Stimulated activated CD8-positive, alpha-beta memory T cell treated with anti-CD3 and anti-CD28 coated beads, Interleukin-2, amount 100 ng/mL, for 1 hour (primary cell): ENCODE measurements around the gene ENOX2.
"Not testable (repeated sequence)": the region's sequence is repeated elsewhere in the genome, so short reads cannot be mapped to it uniquely, and the experiment has no call there.

ENCODE experiments used
- DNase-seq, 2 donors: peaks; one replicate each; pipeline ENCODE4 v3.0.0-alpha.2; 2020; ENCODE audit warnings: low read depth in 2 of 2

The ENOX2 gene

GRCh38 chrX:130828641-130829040 lies 74.4 kb downstream of the ENOX2 start:
- DNase-seq, result no peak

- DNase-seq, result no peak
These were observed 75.4 kb downstream of the ENOX2 start for GRCh38 chrX:130827648-130828047.

GRCh38 chrX:130826249-130826648 lies 76.8 kb downstream of the ENOX2 start:
- DNase-seq, result no peak

- DNase-seq, result no peak
These were observed 77.5 kb downstream of the ENOX2 start for GRCh38 chrX:130825525-130825924.

GRCh38 chrX:130819367-130819766 lies 83.6 kb downstream of the ENOX2 start:
- not testable (repeated sequence) for DNase-seq

- not testable (repeated sequence) for DNase-seq
These were observed 89.1 kb downstream of the ENOX2 start for GRCh38 chrX:130813932-130814331.

GRCh38 chrX:130810561-130810960 lies 92.4 kb downstream of the ENOX2 start:
- no peak for DNase-seq

- DNase-seq, result no peak
These were observed 97.1 kb downstream of the ENOX2 start for GRCh38 chrX:130805903-130806302.

- DNase-seq, result no peak
These were observed 99.5 kb downstream of the ENOX2 start for GRCh38 chrX:130803537-130803936.

- DNase-seq, result no peak
These were observed 101.1 kb downstream of the ENOX2 start for GRCh38 chrX:130801901-130802300.

- no peak for DNase-seq
These were observed 103.6 kb downstream of the ENOX2 start for GRCh38 chrX:130799393-130799792.

- no peak for DNase-seq
These were observed 109.0 kb downstream of the ENOX2 start for GRCh38 chrX:130793975-130794374.

GRCh38 chrX:130791870-130792269 lies 111.1 kb downstream of the ENOX2 start:
- not testable (repeated sequence) for DNase-seq

- no peak for DNase-seq
These were observed 113.2 kb downstream of the ENOX2 start for GRCh38 chrX:130789793-130790192.

GRCh38 chrX:130788786-130789581 lies 114.0 kb downstream of the ENOX2 start:
- no peak for DNase-seq

- DNase-seq, result no peak
These were observed 117.0 kb downstream of the ENOX2 start for GRCh38 chrX:130786030-130786429.

- no peak for DNase-seq
These were observed 124.2 kb downstream of the ENOX2 start for GRCh38 chrX:130778773-130779172.

GRCh38 chrX:130775849-130776248 lies 127.2 kb downstream of the ENOX2 start:
- DNase-seq, result no peak

GRCh38 chrX:130772776-130773143 lies 130.2 kb downstream of the ENOX2 start:
- DNase-seq, result no peak

GRCh38 chrX:130772105-130772775 lies 130.8 kb downstream of the ENOX2 start:
- DNase-seq, result no peak

GRCh38 chrX:130771648-130772047 lies 131.4 kb downstream of the ENOX2 start:
- no peak for DNase-seq

GRCh38 chrX:130771230-130771629 lies 131.8 kb downstream of the ENOX2 start:
- no peak for DNase-seq

GRCh38 chrX:130770615-130771014 lies 132.4 kb downstream of the ENOX2 start:
- DNase-seq, result no peak
